H9 (cell line): ENCODE results near the gene CCDC3. TPM values are rescaled to one million over a fixed set of nuclear protein-coding genes. Genes with fewer than 3 reads are reported as not detected.

Experiments used
- DNase-seq: peaks from one replicate; pipeline ENCODE4 v3.0.0-alpha.2; 2017
- H2AFZ ChIP-seq: one replicate; pipeline ENCODE4 v1.6.1; 2013; ENCODE audit warnings: mild to moderate bottlenecking, low read length, control low read depth, moderate library complexity
- H2AK5ac ChIP-seq: 2 replicates; pipeline ENCODE4 v1.6.1; 2013; ENCODE audit warnings: low read length, control low read depth, mixed read lengths; ENCODE audit not compliant: insufficient read length
- H2BK120ac ChIP-seq: one replicate; pipeline ENCODE4 v1.6.1; 2013; ENCODE audit warnings: low read depth, mild to moderate bottlenecking, low read length, control low read depth, inconsistent platforms; ENCODE audit not compliant: poor library complexity, severe bottlenecking
- H2BK12ac ChIP-seq: 2 replicates; pipeline ENCODE4 v1.6.1; 2013; ENCODE audit warnings: low read length, control low read depth, mixed read lengths, low read depth; ENCODE audit not compliant: insufficient read length
- H2BK15ac ChIP-seq: 2 replicates; pipeline ENCODE4 v1.6.1; 2013; ENCODE audit warnings: low read depth, low read length, control low read depth
- H2BK20ac ChIP-seq: one replicate; pipeline ENCODE4 v1.6.1; 2013; ENCODE audit warnings: low read depth, mild to moderate bottlenecking, low read length, control low read depth, inconsistent platforms; ENCODE audit not compliant: poor library complexity, severe bottlenecking
- H2BK5ac ChIP-seq: 2 replicates; pipeline ENCODE4 v1.6.1; 2013; ENCODE audit warnings: low read length, control low read depth, mixed read lengths; ENCODE audit not compliant: insufficient read length
- H3K14ac ChIP-seq: 2 replicates; pipeline ENCODE4 v1.6.1; 2013; ENCODE audit warnings: low read length, control low read depth; ENCODE audit not compliant: insufficient read depth
- H3K18ac ChIP-seq: 2 replicates; pipeline ENCODE4 v1.6.1; 2013; ENCODE audit warnings: low read depth, mild to moderate bottlenecking, mixed read lengths, low read length, control low read depth; ENCODE audit not compliant: insufficient read length
- H3K23ac ChIP-seq: 2 replicates; pipeline ENCODE4 v1.6.1; 2013; ENCODE audit warnings: low read length, control low read depth, mixed read lengths, low read depth; ENCODE audit not compliant: insufficient read length
- H3K23me2 ChIP-seq: 2 replicates; pipeline ENCODE4 v1.6.1; 2013; ENCODE audit warnings: low read depth, mild to moderate bottlenecking, mixed read lengths, low read length, control low read depth; ENCODE audit not compliant: insufficient read length, poor library complexity, severe bottlenecking
- H3K27ac ChIP-seq: 2 replicates; pipeline ENCODE4 v1.5.1; 2013; ENCODE audit warnings: low read length, control low read depth, mixed read lengths, low read depth; ENCODE audit not compliant: insufficient read length
- H3K27me3 ChIP-seq: 2 replicates; pipeline ENCODE4 v1.6.1; 2013; ENCODE audit warnings: low read length, control low read depth, inconsistent platforms; ENCODE audit not compliant: insufficient read depth
- H3K4ac ChIP-seq: 2 replicates; pipeline ENCODE4 v1.6.1; 2013; ENCODE audit warnings: low read depth, mild to moderate bottlenecking, control low read depth, inconsistent platforms, low read length, moderate library complexity
- H3K4me1 ChIP-seq: 2 replicates; pipeline ENCODE4 v1.6.1; 2013; ENCODE audit warnings: low read length, control low read depth, inconsistent platforms; ENCODE audit not compliant: insufficient read depth
- H3K4me2 ChIP-seq: 2 replicates; pipeline ENCODE4 v1.6.1; 2013; ENCODE audit warnings: low read length, control low read depth, mixed read lengths; ENCODE audit not compliant: insufficient read length, insufficient read depth
- H3K56ac ChIP-seq: 2 replicates; pipeline ENCODE4 v1.6.1; 2013; ENCODE audit warnings: low read depth, mild to moderate bottlenecking, mixed read lengths, low read length, control low read depth; ENCODE audit not compliant: insufficient read length
- H3K79me1 ChIP-seq: 2 replicates; pipeline ENCODE4 v1.6.1; 2013; ENCODE audit warnings: low read depth, mild to moderate bottlenecking, moderate library complexity, low read length, control low read depth, inconsistent platforms; ENCODE audit not compliant: insufficient read depth, poor library complexity, severe bottlenecking
- H3K79me2 ChIP-seq: 2 replicates; pipeline ENCODE4 v1.6.1; 2013; ENCODE audit warnings: low read length, control low read depth, inconsistent platforms; ENCODE audit not compliant: insufficient read depth
- H3K9ac ChIP-seq: 2 replicates; pipeline ENCODE4 v1.6.1; 2013; ENCODE audit warnings: low read length, control low read depth, mixed read lengths; ENCODE audit not compliant: insufficient read length; ENCODE audit errors: extremely low read depth
- H3K9me3 ChIP-seq: one replicate; pipeline ENCODE4 v1.6.1; 2013; ENCODE audit warnings: low read depth, low read length, inconsistent platforms; ENCODE audit not compliant: control insufficient read depth
- H3T11ph ChIP-seq: one replicate; pipeline ENCODE4 v1.6.1; 2013; ENCODE audit warnings: mild to moderate bottlenecking, low read length, control low read depth, inconsistent platforms
- H4K20me1 ChIP-seq: one replicate; pipeline ENCODE4 v1.6.1; 2013; ENCODE audit not compliant: control insufficient read depth, insufficient read length, insufficient read depth
- H4K5ac ChIP-seq: 2 replicates; pipeline ENCODE4 v1.6.1; 2013; ENCODE audit warnings: low read depth, mild to moderate bottlenecking, mixed read lengths, low read length, control low read depth; ENCODE audit not compliant: insufficient read length
- H4K8ac ChIP-seq: replicated peaks from 2 replicates; pipeline ENCODE4 v1.6.1; 2013; ENCODE audit warnings: low read length, control low read depth, mixed read lengths, low read depth; ENCODE audit not compliant: insufficient read length
- H4K91ac ChIP-seq: 2 replicates; pipeline ENCODE4 v1.6.1; 2013; ENCODE audit warnings: low read depth, mild to moderate bottlenecking, moderate library complexity, mixed read lengths, low read length, control low read depth; ENCODE audit not compliant: insufficient read length
- H3K27ac Mint-ChIP-seq, 3 experiments: 2 replicates in 2 of 3; 3 replicates in 1 of 3; pipeline ENCODE4 v1.8.0; 2020 to 2021; ENCODE audit warnings: mixed read lengths in 3 of 3, mild to moderate bottlenecking in 1 of 3, moderate library complexity in 1 of 3
- H3K27me3 Mint-ChIP-seq: 2 replicates; pipeline ENCODE4 v1.8.0; 2021; ENCODE audit warnings: low read depth, mild to moderate bottlenecking, moderate library complexity, mixed read lengths
- H3K36me3 Mint-ChIP-seq, 3 experiments: 2 replicates in 2 of 3; 3 replicates in 1 of 3; pipeline ENCODE4 v1.8.0; 2020 to 2021; ENCODE audit warnings: low read depth in 3 of 3, mixed read lengths in 3 of 3; ENCODE audit not compliant: insufficient read depth in 1 of 3
- H3K4me1 Mint-ChIP-seq, 2 experiments: 2 replicates each; pipeline ENCODE4 v1.8.0; 2020; ENCODE audit warnings: mixed read lengths in 2 of 2
- H3K4me3 Mint-ChIP-seq, 2 experiments: 2 replicates in 1 of 2; 3 replicates in 1 of 2; pipeline ENCODE4 v1.8.0; 2020 to 2021; ENCODE audit warnings: mild to moderate bottlenecking in 2 of 2, mixed read lengths in 2 of 2, moderate library complexity in 1 of 2
- H3K9me3 Mint-ChIP-seq, 2 experiments: 2 replicates in 1 of 2; 3 replicates in 1 of 2; pipeline ENCODE4 v1.8.0; 2020; ENCODE audit warnings: mild to moderate bottlenecking in 2 of 2, mixed read lengths in 2 of 2, moderate library complexity in 1 of 2
- CTCF ChIP-seq: fragments of 200-600 bp; sonication (generic); conservative IDR thresholded peaks from 3 replicates; pipeline ENCODE4 v1.8.0; 2021; ENCODE audit warnings: antibody characterized with exemption, mild to moderate bottlenecking
- WGBS: extraction: QIAGEN DNeasy Blood & Tissue Kit; methylation state at CpG from one replicate; pipeline ENCODE4 v1.1.7; 2013; ENCODE audit warnings: missing lambda C conversion rate, low lambda C conversion rate, mixed read lengths; ENCODE audit not compliant: insufficient read length; ENCODE audit errors: extremely low coverage; 5-methylcytosine and 5-hydroxymethylcytosine counted together
- total RNA-seq: library from RNA; stranded (reverse); gene quantifications from 2 replicates; pipeline ENCODE4 v1.2.1, GENCODE V29; 2021

The CCDC3 gene
- total RNA-seq, 1 experiment from 2014 or later, result 2.3 TPM

- H2BK12ac ChIP-seq, result no peak overlapping the region
- no peak overlapping the region for H3K4me3 Mint-ChIP-seq
- H3K4me1 Mint-ChIP-seq, result peaks cover 4 to 5% of the 10 kb centered on the region in 2 experiments
- H3K4ac ChIP-seq, result no peak overlapping the region
- peaks cover 0 to 6% of the 10 kb centered on the region in 2 experiments; a peak in 1 of 5 replicates for H3K9me3 Mint-ChIP-seq
- no peak overlapping the region for H3K14ac ChIP-seq
- H2AFZ ChIP-seq, result no peak overlapping the region
- no peak overlapping the region for H3K4me2 ChIP-seq
- H3K4me1 ChIP-seq, result no peaks in the 10 kb centered on the region
- no peak for DNase-seq
- H3K23ac ChIP-seq, result no peak overlapping the region
- H3K27ac ChIP-seq, result no peak overlapping the region
- no peak overlapping the region for H3K27ac Mint-ChIP-seq
- H3T11ph ChIP-seq, result no peak overlapping the region
- H3K27me3 Mint-ChIP-seq, result no peaks in the 10 kb centered on the region; the same call in none of the 2 replicates
- no CpG with 5 or more reads among the region's 6 CpGs for WGBS
- H4K91ac ChIP-seq, result no peak overlapping the region
- H3K23me2 ChIP-seq, result no peaks in the 10 kb centered on the region
- no peaks in the 10 kb centered on the region for H3K79me2 ChIP-seq
- H3K27me3 ChIP-seq, result no peaks in the 10 kb centered on the region
- no peak for TF ChIP-seq CTCF
- H2BK5ac ChIP-seq, result no peak overlapping the region
- no peaks in the 10 kb centered on the region for H3K36me3 Mint-ChIP-seq
- no peaks in the 10 kb centered on the region for H3K9me3 ChIP-seq
- no peaks in the 10 kb centered on the region for H4K20me1 ChIP-seq
- no peak overlapping the region for H3K18ac ChIP-seq
- no peak overlapping the region for H2BK120ac ChIP-seq
- no peak overlapping the region for H4K8ac ChIP-seq
- no peak overlapping the region for H2BK20ac ChIP-seq
- H2BK15ac ChIP-seq, result no peak overlapping the region
- no peak overlapping the region for H4K5ac ChIP-seq
- no peak overlapping the region for H3K56ac ChIP-seq
- H2AK5ac ChIP-seq, result no peak overlapping the region
- H3K9ac ChIP-seq, result no peak overlapping the region
- no peaks in the 10 kb centered on the region for H3K79me1 ChIP-seq
These were observed 72.9 kb downstream of the CCDC3 start for GRCh38 chr10:12928571-12928970.
